ENCODE results near the gene DNAJC1. TPM values are rescaled to one million over a fixed set of nuclear protein-coding genes. Genes with fewer than 3 reads are reported as not detected.

The DNAJC1 gene
- total and polyA plus RNA-seq, 2 of the 4 experiments (the other 2 are of a cell fraction) = 12.7 to 13.3 TPM

- no CpG with 5 or more reads among the region's 1 CpG for whole genome bisulfite sequencing, 2 experiments (ENCODE audit: extremely low coverage in 2 of 2, insufficient read length in 1 of 2)
- no peak overlapping the region for H3K56ac ChIP-seq (ENCODE audit: extremely low read depth, insufficient read depth, low read length)
- H2AK5ac ChIP-seq (ENCODE audit: low read depth, low read length) = no peak overlapping the region
- H4K91ac ChIP-seq (ENCODE audit: insufficient read depth, low read depth, low read length) = no peak overlapping the region
- H3K4me2 ChIP-seq (ENCODE audit: low read depth, low read length) = no peak overlapping the region
- H2AFZ ChIP-seq (replicated peaks; ENCODE audit: low read length, poor library complexity) = no peak overlapping the region
- no peak for TF ChIP-seq SMC3 (IDR thresholded peaks at IDR 0.05; ENCODE audit: low read depth, low read length)
- no peak for TF ChIP-seq BHLHE40 (IDR thresholded peaks at IDR 0.05; ENCODE audit: low read depth, low read length)
- TF ChIP-seq NFE2L2 (IDR thresholded peaks at IDR 0.05; ENCODE audit: low read depth, low read length) = no peak
- no peak for TF ChIP-seq MAZ (IDR thresholded peaks at IDR 0.05; ENCODE audit: borderline replicate concordance, low read depth, low read length)
- TF ChIP-seq CHD1 (IDR thresholded peaks at IDR 0.05; ENCODE audit: low read depth, low read length) = no peak
- no peak for TF ChIP-seq ELK1 (IDR thresholded peaks at IDR 0.05; ENCODE audit: borderline replicate concordance, low read depth, low read length)
- TF ChIP-seq RAD21 (IDR thresholded peaks at IDR 0.05; ENCODE audit: low read length) = no peak
- TF ChIP-seq CEBPB (IDR thresholded peaks at IDR 0.05; ENCODE audit: low read depth, low read length) = no peak
- no peak for TF ChIP-seq MXI1 (IDR thresholded peaks at IDR 0.05; ENCODE audit: borderline replicate concordance, low read depth, low read length)
- no peak for TF ChIP-seq CTCF (conservative IDR thresholded peaks at IDR 0.05; ENCODE audit: low read depth, low read length)
- TF ChIP-seq RCOR1 (IDR thresholded peaks at IDR 0.05; ENCODE audit: insufficient replicate concordance, low read length) = no peak
- no peak overlapping the region for H3K4ac ChIP-seq (ENCODE audit: low read depth, low read length)
- no peak overlapping the region for H2BK20ac ChIP-seq (ENCODE audit: low read depth, low read length)
- no peak overlapping the region for H2BK15ac ChIP-seq (ENCODE audit: low read depth, low read length)
- in situ Hi-C loops (cut with MboI; ENCODE audit: low sequenced_read_pairs) = loop anchor here (25.0 kb wide), 1 partner anchor 885 kb away; no protein-coding TSS in a partner anchor
- no peaks in the 10 kb centered on the region for H3K4me1 ChIP-seq (ENCODE audit: control insufficient read depth, insufficient read depth, low read length)
- H3K4me3 ChIP-seq (ENCODE audit: insufficient read depth, low read depth, low read length) = no peak overlapping the region
- H4K20me1 ChIP-seq (ENCODE audit: insufficient read depth, low read length) = no peaks in the 10 kb centered on the region
- ChIA-PET POLR2A (ENCODE audit: unreplicated experiment) (no interaction called here), CTCF (no interaction called here)
- no peak overlapping the region for H2BK120ac ChIP-seq (ENCODE audit: low read depth, low read length)
- no peak overlapping the region for H3K27ac ChIP-seq (ENCODE audit: insufficient read depth, low read length)
- ATAC-seq (ENCODE audit: low read depth) (no peak), DNase-seq (no peak)
- no peak overlapping the region for H4K8ac ChIP-seq (ENCODE audit: low read depth in 2 of 2, low read length in 2 of 2)
- no peaks in the 10 kb centered on the region for H3K36me3 ChIP-seq (ENCODE audit: control insufficient read depth, insufficient read depth, low read length)
- H3K9me1 ChIP-seq (ENCODE audit: insufficient read depth, low read length) = no peaks in the 10 kb centered on the region
- intact Hi-C loops (cut with micrococcal nuclease) = loop anchor here (10.0 kb wide), 1 partner anchor 1118 kb away; no protein-coding TSS in a partner anchor
- H2AK9ac ChIP-seq (replicated peaks; ENCODE audit: low read depth, low read length, poor library complexity) = no peak overlapping the region
- H3K27me3 ChIP-seq (ENCODE audit: control insufficient read depth, insufficient read depth, low read length) = no peaks in the 10 kb centered on the region
- no peak overlapping the region for H3K23ac ChIP-seq (ENCODE audit: low read depth, low read length)
- dilution Hi-C loops (cut with HindIII; ENCODE audit: low sequenced_read_pairs, unreplicated experiment) = no loop called here
- no peak overlapping the region for H2BK5ac ChIP-seq (ENCODE audit: low read depth, low read length, poor library complexity, severe bottlenecking)
- H3K9me3 ChIP-seq (ENCODE audit: control insufficient read depth, insufficient read depth, low read length) = no peaks in the 10 kb centered on the region
- H4K5ac ChIP-seq (ENCODE audit: low read depth, low read length) = no peak overlapping the region
- H3K14ac ChIP-seq (replicated peaks; ENCODE audit: low read depth, low read length) = no peak overlapping the region
- peaks cover 9 to 27% of the 10 kb centered on the region in 2 experiments for H3K79me1 ChIP-seq (ENCODE audit: low read depth in 1 of 2, low read length in 2 of 2)
- no TSS peak for BruUV-seq (replicated peaks)
- H3K9ac ChIP-seq (ENCODE audit: low read depth, low read length) = no peak overlapping the region
- no peak overlapping the region for H3K18ac ChIP-seq (ENCODE audit: low read depth, low read length)
Measured at GRCh38 chr10:21972584-21972983, 30.9 kb downstream of the DNAJC1 start.

Data from IMR-90 (cell line).